Measurements from ENCODE around the gene CARD10. TPM values are rescaled to one million over a fixed set of nuclear protein-coding genes. Genes with fewer than 3 reads are reported as not detected.

CARD10 gene
- total RNA-seq, 1 experiment from 2014 or later = 17.5 TPM

DNA sequence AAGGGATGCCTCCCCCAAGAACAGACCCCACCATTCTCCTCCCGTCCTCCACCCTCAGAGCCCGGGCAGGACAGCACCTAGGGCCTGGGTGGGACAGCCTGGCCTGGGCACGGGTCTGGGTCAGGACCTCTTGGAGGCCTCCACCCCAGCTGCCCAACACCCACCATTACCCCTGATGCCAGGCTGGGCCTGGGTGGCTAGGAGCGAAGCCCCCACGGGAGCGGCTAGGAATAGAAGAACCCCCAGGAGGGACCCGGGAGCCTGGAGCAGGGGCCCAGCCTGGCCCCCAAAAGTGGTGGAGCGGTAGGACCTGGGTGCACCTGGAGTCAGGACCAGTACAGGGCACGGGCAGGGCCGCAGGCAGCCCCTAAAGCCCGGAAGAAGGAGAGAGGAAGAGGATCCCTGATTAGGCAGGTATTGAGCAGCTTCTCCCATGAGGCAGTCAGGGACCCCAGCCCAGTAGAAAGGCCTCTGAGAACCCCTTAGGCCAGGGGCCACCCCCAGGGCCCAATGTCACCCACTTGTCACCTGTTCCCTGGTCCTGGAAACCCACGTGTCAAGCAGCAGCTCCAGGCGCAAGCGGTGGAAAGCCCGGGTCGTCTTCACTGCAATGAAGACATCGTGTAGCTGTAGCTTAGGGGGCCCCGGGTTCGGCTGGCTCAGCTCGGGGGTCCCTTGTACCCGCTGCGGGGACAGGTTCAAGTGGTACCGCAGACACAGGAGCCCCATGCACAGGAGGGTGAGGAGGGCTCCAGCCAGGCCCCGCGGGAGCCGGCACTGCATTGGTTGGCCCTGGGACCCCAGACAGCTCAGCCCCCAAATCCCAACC, 33.6 kb downstream of the CARD10 start (continued):
- TF ChIP-seq ARID4B (CRISPR knock-in tag; IDR thresholded peaks at IDR 0.05; ENCODE audit: borderline replicate concordance) = no peak
- TF ChIP-seq STAT6 (CRISPR knock-in tag; conservative IDR thresholded peaks at IDR 0.05; ENCODE audit: low read depth) = no peak
- no peak for TF ChIP-seq ATF2 (CRISPR knock-in tag; IDR thresholded peaks at IDR 0.05; ENCODE audit: borderline replicate concordance, low read depth)
- TF ChIP-seq, protein P1, sequence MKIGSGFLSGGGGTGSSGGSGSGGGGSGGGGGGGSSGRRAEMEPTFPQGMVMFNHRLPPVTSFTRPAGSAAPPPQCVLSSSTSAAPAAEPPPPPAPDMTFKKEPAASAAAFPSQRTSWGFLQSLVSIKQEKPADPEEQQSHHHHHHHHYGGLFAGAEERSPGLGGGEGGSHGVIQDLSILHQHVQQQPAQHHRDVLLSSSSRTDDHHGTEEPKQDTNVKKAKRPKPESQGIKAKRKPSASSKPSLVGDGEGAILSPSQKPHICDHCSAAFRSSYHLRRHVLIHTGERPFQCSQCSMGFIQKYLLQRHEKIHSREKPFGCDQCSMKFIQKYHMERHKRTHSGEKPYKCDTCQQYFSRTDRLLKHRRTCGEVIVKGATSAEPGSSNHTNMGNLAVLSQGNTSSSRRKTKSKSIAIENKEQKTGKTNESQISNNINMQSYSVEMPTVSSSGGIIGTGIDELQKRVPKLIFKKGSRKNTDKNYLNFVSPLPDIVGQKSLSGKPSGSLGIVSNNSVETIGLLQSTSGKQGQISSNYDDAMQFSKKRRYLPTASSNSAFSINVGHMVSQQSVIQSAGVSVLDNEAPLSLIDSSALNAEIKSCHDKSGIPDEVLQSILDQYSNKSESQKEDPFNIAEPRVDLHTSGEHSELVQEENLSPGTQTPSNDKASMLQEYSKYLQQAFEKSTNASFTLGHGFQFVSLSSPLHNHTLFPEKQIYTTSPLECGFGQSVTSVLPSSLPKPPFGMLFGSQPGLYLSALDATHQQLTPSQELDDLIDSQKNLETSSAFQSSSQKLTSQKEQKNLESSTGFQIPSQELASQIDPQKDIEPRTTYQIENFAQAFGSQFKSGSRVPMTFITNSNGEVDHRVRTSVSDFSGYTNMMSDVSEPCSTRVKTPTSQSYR (CRISPR knock-in tag; IDR thresholded peaks at IDR 0.05) = no peak

GRCh38 chr22:37484480-37485394, 34.5 kb downstream of the CARD10 start:
- TF ChIP-seq FOXP1 (CRISPR knock-in tag; IDR thresholded peaks at IDR 0.05; ENCODE audit: borderline replicate concordance) = peak; percentile 20; the same call in 1 of the 2 replicates
- no peak for TF ChIP-seq ARID4B (CRISPR knock-in tag; IDR thresholded peaks at IDR 0.05; ENCODE audit: borderline replicate concordance)
- TF ChIP-seq ZNF423 (CRISPR knock-in tag; IDR thresholded peaks at IDR 0.05) = no peak
- TF ChIP-seq CDX4 (CRISPR knock-in tag; IDR thresholded peaks at IDR 0.05; ENCODE audit: borderline replicate concordance) = no peak
- TF ChIP-seq, protein P2, sequence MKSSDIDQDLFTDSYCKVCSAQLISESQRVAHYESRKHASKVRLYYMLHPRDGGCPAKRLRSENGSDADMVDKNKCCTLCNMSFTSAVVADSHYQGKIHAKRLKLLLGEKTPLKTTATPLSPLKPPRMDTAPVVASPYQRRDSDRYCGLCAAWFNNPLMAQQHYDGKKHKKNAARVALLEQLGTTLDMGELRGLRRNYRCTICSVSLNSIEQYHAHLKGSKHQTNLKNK (CRISPR knock-in tag; IDR thresholded peaks at IDR 0.05) = no peak
- no peak for TF ChIP-seq ZNF121 (CRISPR knock-in tag; IDR thresholded peaks at IDR 0.05)
- TF ChIP-seq, protein P3, sequence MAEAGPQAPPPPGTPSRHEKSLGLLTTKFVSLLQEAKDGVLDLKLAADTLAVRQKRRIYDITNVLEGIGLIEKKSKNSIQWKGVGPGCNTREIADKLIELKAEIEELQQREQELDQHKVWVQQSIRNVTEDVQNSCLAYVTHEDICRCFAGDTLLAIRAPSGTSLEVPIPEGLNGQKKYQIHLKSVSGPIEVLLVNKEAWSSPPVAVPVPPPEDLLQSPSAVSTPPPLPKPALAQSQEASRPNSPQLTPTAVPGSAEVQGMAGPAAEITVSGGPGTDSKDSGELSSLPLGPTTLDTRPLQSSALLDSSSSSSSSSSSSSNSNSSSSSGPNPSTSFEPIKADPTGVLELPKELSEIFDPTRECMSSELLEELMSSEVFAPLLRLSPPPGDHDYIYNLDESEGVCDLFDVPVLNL (CRISPR knock-in tag; IDR thresholded peaks at IDR 0.05; ENCODE audit: borderline replicate concordance, low read depth) = no peak
- no peak for TF ChIP-seq ZNF232 (CRISPR knock-in tag; IDR thresholded peaks at IDR 0.05)
- no peak for TF ChIP-seq SMAD4 (CRISPR knock-in tag; IDR thresholded peaks at IDR 0.05)
- ChIA-PET CTCF (interaction anchor here (0.7 to 10.8 kb wide), 9 partner anchors 9 to 285 kb away, joined by 3 to 175 read pairs (median 10); no protein-coding TSS in a partner anchor), POLR2A (no interaction called here)
- DNase-seq (ENCODE audit: low spot score) (no peak), ATAC-seq (no peak)
- Mint-ChIP-seq H3K4me3 (no peak overlapping the region), H3K9me3 (no peaks in the 10 kb centered on the region), H3K27ac (no peak overlapping the region), H3K27me3 (ENCODE audit: low read depth) (no peaks in the 10 kb centered on the region), H3K36me3 (no peaks in the 10 kb centered on the region), H3K4me1 (peaks cover 44% of the 10 kb centered on the region)

Measured in WTC11 (cell line).